ENCODE results near the gene L3MBTL2.
A peak's percentile ranks its signal among the peaks of the same experiment; 100 is the strongest.
"Not testable (repeated sequence)": the region's sequence is repeated elsewhere in the genome, so short reads cannot be mapped to it uniquely, and the experiment has no call there.

The L3MBTL2 gene

GRCh38 chr22:41204992-41205900 is at the start of gene L3MBTL2:
Gene L3MBTL2 (plus strand): TSS chr22:41205312. CDS start chr22:41205363, 51 bp downstream.
- peak; percentile 98 for FAIRE-seq

GRCh38 chr22:41157083-41157482 is 48.0 kb upstream of the L3MBTL2 start:
- FAIRE-seq, result no peak

GRCh38 chr22:41169157-41169556 is 36.0 kb upstream of the L3MBTL2 start:
- no peak for FAIRE-seq

GRCh38 chr22:41171996-41172395 is 33.1 kb upstream of the L3MBTL2 start:
- FAIRE-seq, result no peak

GRCh38 chr22:41175546-41175945 is 29.6 kb upstream of the L3MBTL2 start:
- no peak for FAIRE-seq

- FAIRE-seq, result no peak
These were observed 28.0 kb upstream of the L3MBTL2 start for GRCh38 chr22:41177040-41177621.

GRCh38 chr22:41177622-41178424 is 27.3 kb upstream of the L3MBTL2 start:
- FAIRE-seq, result no peak

GRCh38 chr22:41178425-41178975 is 26.6 kb upstream of the L3MBTL2 start:
- no peak for FAIRE-seq

GRCh38 chr22:41180362-41180761 is 24.8 kb upstream of the L3MBTL2 start:
- FAIRE-seq, result not testable (repeated sequence)

- no peak for FAIRE-seq
These were observed 24.2 kb upstream of the L3MBTL2 start for GRCh38 chr22:41180926-41181325.

GRCh38 chr22:41181349-41182241 is 23.5 kb upstream of the L3MBTL2 start:
- FAIRE-seq, result no peak

GRCh38 chr22:41184679-41185078 is 20.4 kb upstream of the L3MBTL2 start:
- FAIRE-seq, result no peak

- no peak for FAIRE-seq
These were observed 13.6 kb upstream of the L3MBTL2 start for GRCh38 chr22:41191467-41191866.

- no peak for FAIRE-seq
These were observed 11.3 kb upstream of the L3MBTL2 start for GRCh38 chr22:41193829-41194228.

- no peak for FAIRE-seq
These were observed 7.8 kb upstream of the L3MBTL2 start for GRCh38 chr22:41197038-41197972.

GRCh38 chr22:41198027-41198580 is 7.0 kb upstream of the L3MBTL2 start:
- FAIRE-seq, result peak; percentile 82

GRCh38 chr22:41201141-41201540 is 4.0 kb upstream of the L3MBTL2 start:
- no peak for FAIRE-seq

GRCh38 chr22:41203118-41203517 is 2.0 kb upstream of the L3MBTL2 start:
- no peak for FAIRE-seq

- no peak for FAIRE-seq
These were observed 1.0 kb upstream of the L3MBTL2 start for GRCh38 chr22:41204066-41204465.

- FAIRE-seq, result no peak
These were observed 1.6 kb downstream of the L3MBTL2 start for GRCh38 chr22:41206719-41207118.

- FAIRE-seq, result no peak
These were observed 10.3 kb downstream of the L3MBTL2 start for GRCh38 chr22:41215409-41215808.

All from A204.1 (cell line).